ENCODE measurements around the gene PSAPL1.

DNA sequence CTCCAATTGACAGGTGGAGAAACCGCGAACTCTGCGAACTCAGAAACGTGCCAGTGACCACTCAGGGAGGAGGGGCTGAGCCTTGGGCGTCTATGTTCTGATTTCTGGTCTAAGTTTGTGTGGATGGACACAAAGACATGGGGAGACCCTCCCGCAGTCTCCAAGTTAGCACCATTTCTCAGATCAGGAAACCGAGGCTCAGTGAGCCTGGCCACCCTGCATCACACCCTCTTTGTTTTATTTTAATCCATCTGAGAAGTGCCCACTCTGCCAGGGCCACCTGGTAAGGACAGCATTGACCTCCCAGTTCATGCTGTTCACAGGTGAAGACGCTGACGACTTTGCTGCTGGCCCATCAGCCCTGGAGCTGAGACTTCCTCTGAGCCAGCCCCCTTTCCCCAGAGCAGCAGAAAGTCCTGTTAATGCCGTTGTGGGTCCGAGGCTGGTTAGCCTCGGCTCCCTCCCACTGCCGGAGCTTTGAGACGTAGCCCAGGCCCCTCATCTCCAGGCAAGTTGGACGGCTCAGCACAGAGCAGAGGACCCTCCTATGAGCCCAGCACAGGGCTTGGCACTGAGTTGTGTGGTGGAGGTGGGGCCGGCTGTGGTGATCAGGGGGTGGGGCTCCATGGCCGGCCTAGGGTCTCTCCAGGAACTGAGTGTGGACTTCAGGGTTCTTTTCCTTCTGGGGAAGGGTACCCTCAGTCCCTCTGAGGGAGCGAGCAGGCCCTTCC lies 43.7 kb downstream of the PSAPL1 start:
- TF ChIP-seq CTCF (IDR thresholded peaks at IDR 0.05) = no peak
- TF ChIP-seq FOXM1 (IDR thresholded peaks at IDR 0.05; ENCODE audit: low read depth) = no peak
- no peak for TF ChIP-seq NRF1 (IDR thresholded peaks at IDR 0.05; ENCODE audit: low read depth, low read length)
- no peak for TF ChIP-seq CHD2 (IDR thresholded peaks at IDR 0.05; ENCODE audit: low read length, partially characterized antibody)
- no peak for TF ChIP-seq MEF2A (IDR thresholded peaks at IDR 0.05; ENCODE audit: borderline replicate concordance, low read depth)
- no peak for TF ChIP-seq REST (IDR thresholded peaks at IDR 0.05; ENCODE audit: low read depth, low read length)
- no peak for TF ChIP-seq TAF1 (IDR thresholded peaks at IDR 0.05; ENCODE audit: borderline replicate concordance, low read depth, low read length)
- TF ChIP-seq EZH2phosphoT487 (IDR thresholded peaks at IDR 0.05; ENCODE audit: borderline replicate concordance, low read depth) = no peak
- TF ChIP-seq SIN3A (IDR thresholded peaks at IDR 0.05; ENCODE audit: borderline replicate concordance, low read depth, low read length) = no peak
- no peak for TF ChIP-seq POLR2AphosphoS5 (IDR thresholded peaks at IDR 0.05; ENCODE audit: low read depth, low read length)
- TF ChIP-seq GABPA (IDR thresholded peaks at IDR 0.05; ENCODE audit: low read depth) = no peak
